CD14-positive monocyte (primary cell): ENCODE results near the gene SYNPO. TPM values are rescaled to one million over a fixed set of nuclear protein-coding genes. Genes with fewer than 3 reads are reported as not detected.

Experiments used
- DNase-seq, 3 donors: peaks; one replicate each; pipeline ENCODE4 v3.0.0-alpha.2; 2011 to 2022
- H2AFZ ChIP-seq: 2 replicates; pipeline ENCODE4 v1.6.0; 2012; ENCODE audit warnings: mild to moderate bottlenecking, low read depth, low read length, inconsistent platforms; ENCODE audit not compliant: insufficient read depth, poor library complexity, severe bottlenecking
- H3K27ac ChIP-seq, 2 donors: 1 replicate in 1 of 2; 2 replicates in 1 of 2; pipeline ENCODE4 v1.5.1; 2012 to 2013; ENCODE audit warnings: low read length in 2 of 2, control low read depth in 1 of 2, inconsistent platforms in 1 of 2, low read depth in 1 of 2, mild to moderate bottlenecking in 1 of 2
- H3K27me3 ChIP-seq, 2 donors: one replicate each; pipeline versions ENCODE4 v1.6.0 to v1.6.1; 2011 to 2013; ENCODE audit warnings: low read length in 2 of 2; ENCODE audit not compliant: control insufficient read depth in 2 of 2, insufficient read depth in 2 of 2
- H3K36me3 ChIP-seq, 2 donors: replicated peaks in 1 of 2; 1 replicate in 1 of 2; 2 replicates in 1 of 2; pipeline versions ENCODE4 v1.5.1 to v1.6.1; 2012 to 2013; ENCODE audit warnings: low read length in 2 of 2, control low read depth in 1 of 2, inconsistent platforms in 1 of 2, mild to moderate bottlenecking in 1 of 2; ENCODE audit not compliant: insufficient read depth in 2 of 2, control insufficient read depth in 1 of 2
- H3K4me1 ChIP-seq, 2 donors: 1 replicate in 1 of 2; 2 replicates in 1 of 2; pipeline versions ENCODE4 v1.5.1 to v1.6.1; 2012 to 2013; ENCODE audit warnings: low read length in 2 of 2, control low read depth in 1 of 2, inconsistent platforms in 1 of 2, mild to moderate bottlenecking in 1 of 2, moderate library complexity in 1 of 2; ENCODE audit not compliant: insufficient read depth in 2 of 2, control insufficient read depth in 1 of 2
- H3K4me2 ChIP-seq: replicated peaks from 2 replicates; pipeline ENCODE3; 2012; ENCODE audit warnings: low read length, moderate library complexity, mild to moderate bottlenecking; ENCODE audit not compliant: poor library complexity, severe bottlenecking; ENCODE audit errors: extremely low read depth
- H3K4me3 ChIP-seq, 3 experiments: fragments of 200-600 bp in 1 of 3; sonication (generic) in 1 of 3; replicated peaks in 1 of 3; 1 replicate in 2 of 3; 2 replicates in 1 of 3; pipeline ENCODE4 v1.5.1; 2011 to 2013; ENCODE audit warnings: low read length in 3 of 3, mild to moderate bottlenecking in 3 of 3, control low read depth in 2 of 3, low read depth in 2 of 3, inconsistent platforms in 1 of 3, moderate library complexity in 1 of 3
- H3K79me2 ChIP-seq: 2 replicates; pipeline ENCODE4 v1.6.0; 2012; ENCODE audit warnings: mild to moderate bottlenecking, control low read depth, inconsistent platforms, low read length, moderate library complexity; ENCODE audit not compliant: insufficient read depth
- H3K9ac ChIP-seq: 2 replicates; pipeline ENCODE4 v1.6.0; 2017; ENCODE audit warnings: low read length, mild to moderate bottlenecking; ENCODE audit not compliant: insufficient read depth, poor library complexity, severe bottlenecking
- H3K9me3 ChIP-seq, 2 donors: replicated peaks in 1 of 2; 1 replicate in 1 of 2; 2 replicates in 1 of 2; pipeline versions ENCODE4 v1.5.1 to v1.6.1; 2012 to 2013; ENCODE audit warnings: low read length in 2 of 2, control low read depth in 1 of 2; ENCODE audit not compliant: control insufficient read depth in 1 of 2, insufficient read depth in 1 of 2
- H4K20me1 ChIP-seq: 2 replicates; pipeline ENCODE4 v1.6.0; 2012; ENCODE audit warnings: mild to moderate bottlenecking, low read length, control low read depth, moderate library complexity; ENCODE audit not compliant: insufficient read depth
- H3K27ac Mint-ChIP-seq, 7 donors: one replicate each; pipeline ENCODE4 v1.8.0; 2020; ENCODE audit warnings: mild to moderate bottlenecking in 7 of 7, mixed read lengths in 7 of 7, moderate library complexity in 6 of 7, inconsistent platforms in 2 of 7
- H3K27me3 Mint-ChIP-seq, 3 donors: one replicate each; pipeline ENCODE4 v1.8.0; 2021 to 2022; ENCODE audit warnings: low read depth in 3 of 3, mild to moderate bottlenecking in 3 of 3, mixed read lengths in 3 of 3, moderate library complexity in 3 of 3, inconsistent platforms in 1 of 3
- H3K36me3 Mint-ChIP-seq, 2 donors: one replicate each; pipeline ENCODE4 v1.8.0; 2020; ENCODE audit warnings: mixed read lengths in 2 of 2, inconsistent platforms in 1 of 2, mild to moderate bottlenecking in 1 of 2
- H3K4me1 Mint-ChIP-seq: one replicate; pipeline ENCODE4 v1.8.0; 2020; ENCODE audit warnings: mild to moderate bottlenecking, mixed read lengths
- H3K4me3 Mint-ChIP-seq, 2 donors: one replicate each; pipeline ENCODE4 v1.8.0; 2020; ENCODE audit warnings: mild to moderate bottlenecking in 2 of 2, mixed read lengths in 2 of 2, moderate library complexity in 1 of 2
- H3K9me3 Mint-ChIP-seq, 7 donors: one replicate each; pipeline ENCODE4 v1.8.0; 2020 to 2022; ENCODE audit warnings: mixed read lengths in 7 of 7, mild to moderate bottlenecking in 6 of 7, moderate library complexity in 6 of 7, inconsistent platforms in 2 of 7
- CTCF ChIP-seq: fragments of 200-600 bp; IDR thresholded peaks from one replicate; pipeline ENCODE4 v1.8.0; 2022; ENCODE audit warnings: antibody characterized with exemption, mild to moderate bottlenecking
- WGBS: methylation state at CpG from one replicate; pipeline ENCODE4 v1.1.5; 2013; ENCODE audit warnings: missing lambda C conversion rate; ENCODE audit not compliant: insufficient coverage; 5-methylcytosine and 5-hydroxymethylcytosine counted together
- intact Hi-C, 2 donors: fragments of 100-400 bp; cut with micrococcal nuclease; formaldehyde crosslinking; loops; one replicate each; pipeline versions ENCODE4 v1.15.0 to v1.15.1; 2023
- polyA plus RNA-seq, 3 donors: library from polyadenylated mRNA; depleted of rRNA in 1 of 3; unstranded in 2 of 3; stranded (reverse) in 1 of 3; fragments of 300-500 nt in 2 of 3; fragments of >200 nt in 1 of 3; fragmentation: Illumina TruSeq in 2 of 3; gene quantifications; 1 replicate in 2 of 3; 2 replicates in 1 of 3; pipeline ENCODE4 v1.2.3, GENCODE V29; 2012 to 2021

Gene SYNPO
- polyA plus RNA-seq, 3 donors: not detected

GRCh38 chr5:150627731-150628545 is 12.5 kb upstream of the SYNPO start:
- peaks cover 28% of the 10 kb centered on the region for H3K4me1 Mint-ChIP-seq
- H2AFZ ChIP-seq: no peak overlapping the region
- H3K36me3 Mint-ChIP-seq: peaks cover 0 to 7% of the 10 kb centered on the region in 2 donors
- H3K4me3 Mint-ChIP-seq: no peak overlapping the region
- intact Hi-C loops: no loop called here
- no peak overlapping the region for H3K9ac ChIP-seq
- H3K4me2 ChIP-seq: no peak overlapping the region
- H3K27me3 ChIP-seq: peaks cover 11 to 29% of the 10 kb centered on the region in 2 donors
- H3K27me3 Mint-ChIP-seq: peaks cover 12 to 32% (median 18%) of the 10 kb centered on the region in 3 donors
- no peaks in the 10 kb centered on the region for H3K36me3 ChIP-seq
- H3K27ac ChIP-seq: no peak overlapping the region
- TF ChIP-seq CTCF: no peak
- no peaks in the 10 kb centered on the region for H3K79me2 ChIP-seq
- H3K4me1 ChIP-seq: peaks cover 21 to 22% of the 10 kb centered on the region in 2 donors
- H3K4me3 ChIP-seq: no peak overlapping the region
- WGBS: 75% methylated on average over 2 of the region's 5 CpGs
- H3K9me3 Mint-ChIP-seq: peaks cover 0 to 6% (median 4%) of the 10 kb centered on the region in 7 donors
- DNase-seq: no peak
- no peaks in the 10 kb centered on the region for H4K20me1 ChIP-seq
- H3K9me3 ChIP-seq: no peaks in the 10 kb centered on the region
- no peak overlapping the region for H3K27ac Mint-ChIP-seq

DNA sequence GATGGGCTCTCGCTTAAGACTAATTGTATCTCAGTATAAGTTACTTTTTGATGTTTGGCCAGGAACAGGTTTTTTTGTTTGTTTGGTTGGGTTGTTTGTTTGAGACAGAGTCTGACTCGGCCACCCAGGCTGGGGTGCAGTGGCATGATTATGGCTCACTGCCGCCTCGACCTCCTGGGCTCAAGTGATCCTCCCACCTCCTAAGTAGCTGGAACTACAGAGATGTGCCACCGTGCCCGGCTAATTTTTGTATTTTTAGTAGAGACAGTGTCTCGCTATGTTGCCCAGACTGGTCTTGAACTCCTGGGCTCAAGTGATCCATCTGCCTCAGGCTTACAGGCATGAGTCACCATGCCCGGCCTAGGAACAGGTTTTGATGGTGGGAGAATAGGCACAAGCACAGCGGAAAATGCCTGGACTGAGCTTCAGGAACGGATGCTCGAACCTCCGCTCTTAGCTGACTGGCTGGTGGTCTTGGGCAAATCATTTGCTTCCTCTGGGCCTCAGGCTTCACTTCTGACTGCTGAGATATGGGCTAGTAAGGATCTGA is 11.4 kb upstream of the SYNPO start:
- peak overlapping the region in 1 of 7 donors; percentile 14 for H3K27ac Mint-ChIP-seq
- no peak overlapping the region for H3K27ac ChIP-seq
- peaks cover 18% of the 10 kb centered on the region for H3K4me1 Mint-ChIP-seq
- no peaks in the 10 kb centered on the region for H3K79me2 ChIP-seq
- no peak overlapping the region for H3K9ac ChIP-seq
- no peaks in the 10 kb centered on the region for H3K36me3 ChIP-seq
- H2AFZ ChIP-seq: no peak overlapping the region
- no peak overlapping the region for H3K4me3 ChIP-seq
- DNase-seq: no peak
- H3K4me3 Mint-ChIP-seq: no peak overlapping the region
- intact Hi-C loops: no loop called here
- H3K9me3 Mint-ChIP-seq: peaks cover 0 to 6% (median 2%) of the 10 kb centered on the region in 7 donors
- TF ChIP-seq CTCF: no peak
- 98% methylated on average over 7 of the region's 12 CpGs for WGBS
- H3K4me1 ChIP-seq: peaks cover 14 to 15% of the 10 kb centered on the region in 2 donors
- peaks cover 11 to 21% of the 10 kb centered on the region in 2 donors for H3K27me3 ChIP-seq
- H3K27me3 Mint-ChIP-seq: peaks cover 8 to 21% (median 14%) of the 10 kb centered on the region in 3 donors
- H3K9me3 ChIP-seq: no peaks in the 10 kb centered on the region
- H3K4me2 ChIP-seq: no peak overlapping the region
- H3K36me3 Mint-ChIP-seq: peaks cover 0 to 4% of the 10 kb centered on the region in 2 donors
- H4K20me1 ChIP-seq: no peaks in the 10 kb centered on the region
